ENCODE data around the gene C6orf132. TPM values are rescaled to one million over a fixed set of nuclear protein-coding genes. Genes with fewer than 3 reads are reported as not detected.
A peak's percentile ranks its signal among the peaks of the same experiment; 100 is the strongest.

The C6orf132 gene
- total and polyA plus RNA-seq, 2 of the 4 experiments (the other 2 are of a cell fraction), result 0.72 to 1.7 TPM

DNA sequence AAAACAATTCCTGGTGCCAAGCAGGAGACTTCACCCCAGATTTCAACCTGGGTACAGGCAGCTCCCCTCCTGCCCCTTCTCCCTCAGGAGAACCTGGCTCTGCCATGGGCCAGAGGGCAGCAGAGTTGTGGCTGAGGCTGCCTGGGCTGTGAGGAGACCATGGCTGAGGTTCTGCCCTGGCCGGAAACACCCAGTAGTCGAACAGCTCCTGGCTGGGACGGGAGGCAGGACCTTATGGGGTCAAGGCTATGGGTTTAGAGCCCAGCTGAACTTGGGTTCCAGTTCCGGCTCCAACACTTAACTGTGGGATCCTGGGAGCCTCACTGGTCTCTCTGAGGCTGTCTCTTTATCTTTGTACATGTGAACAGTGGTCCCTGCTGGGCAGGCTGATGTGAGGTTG, 8.5 kb downstream of the C6orf132 start (continued):
- no peak for TF ChIP-seq RAD21 (IDR thresholded peaks at IDR 0.05; ENCODE audit: low read length)
- no peak for TF ChIP-seq CEBPB (IDR thresholded peaks at IDR 0.05; ENCODE audit: low read depth, low read length)

GRCh38 chr6:42131531-42131930, 10.9 kb downstream of the C6orf132 start:
- no peaks in the 10 kb centered on the region for H4K20me1 ChIP-seq (ENCODE audit: insufficient read depth, low read length)
- peak overlapping the region; percentile 76 for H2AFZ ChIP-seq (replicated peaks; ENCODE audit: low read length, poor library complexity)
- peak overlapping the region; percentile 54 for H4K91ac ChIP-seq (ENCODE audit: insufficient read depth, low read depth, low read length)
- H3K9me3 ChIP-seq (ENCODE audit: control insufficient read depth, insufficient read depth, low read length), result no peaks in the 10 kb centered on the region
- no peak overlapping the region for H3K4me2 ChIP-seq (ENCODE audit: low read depth, low read length)
- no peaks in the 10 kb centered on the region for H3K36me3 ChIP-seq (ENCODE audit: control insufficient read depth, insufficient read depth, low read length)
- POLR2A ChIA-PET (ENCODE audit: unreplicated experiment), result no interaction called here
- H2BK20ac ChIP-seq (ENCODE audit: low read depth, low read length), result peak overlapping the region; percentile 50
- H2BK120ac ChIP-seq (ENCODE audit: low read depth, low read length), result peak overlapping the region; percentile 86
- intact Hi-C loops (cut with micrococcal nuclease), result no loop called here
- peak overlapping the region; percentile 58; the same call in 1 of the 2 replicates for H3K23ac ChIP-seq (ENCODE audit: low read depth, low read length)
- H3K14ac ChIP-seq (replicated peaks; ENCODE audit: low read depth, low read length), result peak overlapping the region; percentile 41
- peak overlapping the region; percentile 57 for H2AK5ac ChIP-seq (ENCODE audit: low read depth, low read length)
- H3K27ac ChIP-seq (ENCODE audit: insufficient read depth, low read length), result peak overlapping the region; percentile 32
- ATAC-seq (ENCODE audit: low read depth) (peak; percentile 90), DNase-seq (peak; percentile 89)
- TF ChIP-seq FOS (IDR thresholded peaks at IDR 0.05; ENCODE audit: low read depth, low read length), result peak; percentile 46
- TF ChIP-seq MAFK (IDR thresholded peaks at IDR 0.05; ENCODE audit: low read depth, low read length), result no peak
- H3K4ac ChIP-seq (ENCODE audit: low read depth, low read length), result peak overlapping the region; percentile 78
- peaks cover 0 to 40% of the 10 kb centered on the region in 2 experiments; a peak in 2 of 4 replicates for H3K79me1 ChIP-seq (ENCODE audit: low read depth in 1 of 2, low read length in 2 of 2)
- no TSS peak for BruUV-seq (replicated peaks)
- in situ Hi-C loops (cut with MboI; ENCODE audit: low sequenced_read_pairs), result no loop called here
- no CpG with 5 or more reads among the region's 11 CpGs for WGBS, 2 experiments (ENCODE audit: extremely low coverage in 2 of 2, insufficient read length in 1 of 2)
- H3K9me1 ChIP-seq (ENCODE audit: insufficient read depth, low read length), result peaks cover 10% of the 10 kb centered on the region
- peak overlapping the region; percentile 80 for H4K5ac ChIP-seq (ENCODE audit: low read depth, low read length)
- H3K27me3 ChIP-seq (ENCODE audit: control insufficient read depth, insufficient read depth, low read length), result no peaks in the 10 kb centered on the region
- H3K9ac ChIP-seq (ENCODE audit: low read depth, low read length), result no peak overlapping the region
- peak overlapping the region; percentile 28 to 89; a peak in 3 of 4 replicates for H4K8ac ChIP-seq (ENCODE audit: low read depth in 2 of 2, low read length in 2 of 2)
- no peak overlapping the region for H3K4me3 ChIP-seq (ENCODE audit: insufficient read depth, low read depth, low read length)
- peak overlapping the region; percentile 70 for H3K18ac ChIP-seq (ENCODE audit: low read depth, low read length)
- dilution Hi-C loops (cut with HindIII; ENCODE audit: low sequenced_read_pairs, unreplicated experiment), result no loop called here
- peaks cover 6% of the 10 kb centered on the region for H3K4me1 ChIP-seq (ENCODE audit: control insufficient read depth, insufficient read depth, low read length)
- peak overlapping the region; percentile 83 for H2AK9ac ChIP-seq (replicated peaks; ENCODE audit: low read depth, low read length, poor library complexity)
- no peak overlapping the region for H3K56ac ChIP-seq (ENCODE audit: extremely low read depth, insufficient read depth, low read length)
- peak overlapping the region; percentile 42; the same call in 1 of the 3 replicates for H2BK15ac ChIP-seq (ENCODE audit: low read depth, low read length)
- peak overlapping the region; percentile 67 for H2BK5ac ChIP-seq (ENCODE audit: low read depth, low read length, poor library complexity, severe bottlenecking)
- CTCF ChIA-PET, result no interaction called here

Measured in IMR-90 (cell line).